Fibroblast of pulmonary artery (primary cell): Measurements from ENCODE around the gene PFN1.

Experiments used
- DNase-seq: peaks from one replicate; pipeline ENCODE4 v3.0.0-alpha.2; 2010; ENCODE audit warnings: low read depth
- H3K4me3 ChIP-seq: replicated peaks from 2 replicates; pipeline ENCODE4 v1.5.1; 2011; ENCODE audit warnings: low read depth, mild to moderate bottlenecking, control low read depth, low read length, moderate library complexity
- CTCF ChIP-seq: IDR thresholded peaks from 2 replicates; pipeline ENCODE4 v1.5.1; 2011; ENCODE audit warnings: mild to moderate bottlenecking, control low read depth, low read length, inconsistent platforms; ENCODE audit errors: missing control alignments

Gene PFN1

GRCh38 chr17:4898927-4899326, 49.4 kb downstream of the PFN1 start:
- DNase-seq, result no peak
- peak overlapping the region; percentile 59 for H3K4me3 ChIP-seq
- TF ChIP-seq CTCF, result no peak

DNA sequence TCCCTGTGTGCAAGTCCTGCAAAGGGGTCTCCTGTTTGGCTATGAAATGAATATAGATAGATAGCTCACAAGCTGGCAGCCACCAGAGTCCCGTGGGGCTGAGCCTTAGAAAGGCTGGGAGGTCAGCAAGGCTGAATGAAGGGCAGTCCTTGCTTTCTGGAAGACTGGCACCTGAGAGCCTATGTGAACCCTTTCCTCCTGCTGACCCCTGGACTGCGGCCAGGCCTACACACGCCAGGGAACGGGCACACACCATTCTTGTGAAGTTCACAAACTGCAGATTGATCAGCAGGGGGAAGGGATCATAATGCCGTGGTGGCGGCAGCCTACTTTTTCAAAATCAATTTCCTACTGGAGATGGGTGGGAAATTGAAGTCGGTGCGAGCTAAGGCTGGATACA, 50.0 kb downstream of the PFN1 start:
- no peak for TF ChIP-seq CTCF
- DNase-seq, result no peak
- no peak overlapping the region for H3K4me3 ChIP-seq

- no peak for TF ChIP-seq CTCF
- H3K4me3 ChIP-seq, result no peak overlapping the region
- DNase-seq, result no peak
These were observed 50.5 kb downstream of the PFN1 start for GRCh38 chr17:4897785-4898184.

DNA sequence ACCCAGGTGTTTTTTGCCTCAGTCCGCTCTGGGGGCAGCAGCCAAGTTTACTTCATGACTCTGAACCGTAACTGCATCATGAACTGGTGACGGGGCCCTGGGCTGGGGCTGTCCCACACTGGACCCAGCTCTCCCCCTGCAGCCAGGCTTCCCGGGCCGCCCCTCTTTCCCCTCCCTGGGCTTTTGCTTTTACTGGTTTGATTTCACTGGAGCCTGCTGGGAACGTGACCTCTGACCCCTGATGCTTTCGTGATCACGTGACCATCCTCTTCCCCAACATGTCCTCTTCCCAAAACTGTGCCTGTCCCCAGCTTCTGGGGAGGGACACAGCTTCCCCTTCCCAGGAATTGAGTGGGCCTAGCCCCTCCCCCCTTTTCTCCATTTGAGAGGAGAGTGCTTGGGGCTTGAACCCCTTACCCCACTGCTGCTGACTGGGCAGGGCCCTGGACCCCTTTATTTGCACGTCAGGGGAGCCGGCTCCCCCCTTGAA, 51.1 kb downstream of the PFN1 start:
- no peak overlapping the region for H3K4me3 ChIP-seq
- TF ChIP-seq CTCF, result no peak
- DNase-seq, result no peak

DNA sequence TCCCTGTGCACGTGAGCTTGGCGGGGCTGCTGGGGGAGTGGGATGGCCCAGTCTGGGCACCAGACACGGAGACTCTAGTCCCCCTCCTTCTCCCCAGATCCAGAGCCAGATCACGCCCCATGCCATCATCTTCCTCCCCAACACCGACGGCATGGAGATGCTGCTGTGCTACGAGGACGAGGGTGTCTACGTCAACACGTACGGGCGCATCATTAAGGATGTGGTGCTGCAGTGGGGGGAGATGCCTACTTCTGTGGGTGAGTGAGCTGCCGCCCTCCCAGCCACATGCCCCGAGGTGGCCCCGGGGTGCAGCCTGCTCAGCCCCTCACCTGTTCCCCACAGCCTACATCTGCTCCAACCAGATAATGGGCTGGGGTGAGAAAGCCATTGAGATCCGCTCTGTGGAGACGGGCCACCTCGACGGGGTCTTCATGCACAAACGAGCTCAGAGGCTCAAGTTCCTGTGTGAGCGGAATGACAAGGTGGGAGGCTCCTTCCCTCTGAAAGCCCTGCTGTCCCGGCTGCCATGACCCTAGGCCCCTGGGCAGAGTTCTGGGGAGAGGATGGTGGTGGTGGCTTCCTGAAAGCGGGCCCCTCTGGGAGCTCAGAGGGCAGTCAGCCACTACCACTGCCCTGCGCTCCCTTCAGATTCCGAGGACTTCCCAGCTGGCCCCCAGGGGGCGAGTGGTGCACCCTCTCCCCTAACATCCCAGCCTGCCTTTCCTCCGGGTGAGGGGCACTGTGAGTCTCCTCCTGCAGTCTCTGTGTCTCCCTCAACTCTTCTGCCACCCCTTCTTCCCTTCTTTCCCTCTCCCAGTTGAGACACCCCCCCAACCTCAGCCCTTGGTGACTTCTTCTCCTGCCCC, 51.8 kb downstream of the PFN1 start:
- TF ChIP-seq CTCF, result no peak
- no peak overlapping the region for H3K4me3 ChIP-seq
- DNase-seq, result no peak

GRCh38 chr17:4895657-4896331, 52.5 kb downstream of the PFN1 start:
- TF ChIP-seq CTCF, result no peak
- no peak for DNase-seq
- H3K4me3 ChIP-seq, result no peak overlapping the region
